GM19452 (cell line): ENCODE measurements around the gene MTUS2.

Source experiments
- ATAC-seq: cut with Tn5 transposase; IDR thresholded peaks from one replicate; pipeline ENCODE4 v1.9.1; 2021; ENCODE audit not compliant: unreplicated experiment

Gene MTUS2

GRCh38 chr13:29436721-29437280 lies 616.7 kb downstream of the MTUS2 start:
- ATAC-seq: no peak

GRCh38 chr13:29438769-29439168 lies 618.6 kb downstream of the MTUS2 start:
- no peak for ATAC-seq

- ATAC-seq: no peak
These were observed 619.7 kb downstream of the MTUS2 start for GRCh38 chr13:29439601-29440388.

- ATAC-seq: no peak
These were observed 621.2 kb downstream of the MTUS2 start for GRCh38 chr13:29441306-29441705.

- ATAC-seq: no peak
These were observed 625.9 kb downstream of the MTUS2 start for GRCh38 chr13:29446016-29446415.

- no peak for ATAC-seq
These were observed 628.0 kb downstream of the MTUS2 start for GRCh38 chr13:29448174-29448573.

- ATAC-seq: no peak
These were observed 629.6 kb downstream of the MTUS2 start for GRCh38 chr13:29449726-29450125.

GRCh38 chr13:29451976-29452375 lies 631.8 kb downstream of the MTUS2 start:
- ATAC-seq: no peak

- ATAC-seq: no peak
These were observed 632.9 kb downstream of the MTUS2 start for GRCh38 chr13:29452773-29453616.

- ATAC-seq: no peak
These were observed 633.5 kb downstream of the MTUS2 start for GRCh38 chr13:29453617-29454011.

- ATAC-seq: no peak
These were observed 634.9 kb downstream of the MTUS2 start for GRCh38 chr13:29454931-29455481.

GRCh38 chr13:29456419-29456818 lies 636.3 kb downstream of the MTUS2 start:
- no peak for ATAC-seq

- no peak for ATAC-seq
These were observed 637.2 kb downstream of the MTUS2 start for GRCh38 chr13:29457299-29457698.

- no peak for ATAC-seq
These were observed 638.3 kb downstream of the MTUS2 start for GRCh38 chr13:29458419-29458818.

GRCh38 chr13:29459813-29460355 lies 639.7 kb downstream of the MTUS2 start:
- no peak for ATAC-seq

- ATAC-seq: no peak
These were observed 644.1 kb downstream of the MTUS2 start for GRCh38 chr13:29464105-29464679.

- ATAC-seq: no peak
These were observed 645.7 kb downstream of the MTUS2 start for GRCh38 chr13:29465741-29466293.

GRCh38 chr13:29471551-29471950 lies 651.4 kb downstream of the MTUS2 start:
- ATAC-seq: no peak

- no peak for ATAC-seq
These were observed 652.3 kb downstream of the MTUS2 start for GRCh38 chr13:29472332-29472961.

- ATAC-seq: no peak
These were observed 653.0 kb downstream of the MTUS2 start for GRCh38 chr13:29473166-29473565.
